HepG2 (cell line): Measurements from ENCODE around the gene PAX4. TPM values are rescaled to one million over a fixed set of nuclear protein-coding genes. Genes with fewer than 3 reads are reported as not detected.

Source experiments
- ARID5B ChIP-seq: IDR thresholded peaks from 2 replicates; pipeline ENCODE4 v1.4.0; 2020; ENCODE audit warnings: mild to moderate bottlenecking, missing genetic modification reagents
- ATF4 ChIP-seq, 2 experiments: fragments of 450-650 bp in 1 of 2; sonication (generic) in 1 of 2; formaldehyde crosslinking; IDR thresholded peaks; 2 replicates each; pipeline versions ENCODE4 v1.5.0 to v1.8.0; 2020 to 2022; ENCODE audit warnings: mild to moderate bottlenecking in 1 of 2, missing genetic modification reagents in 1 of 2
- ATM ChIP-seq: fragments of 450-650 bp; IDR thresholded peaks from 2 replicates; pipeline ENCODE4 v1.7.1; 2017; ENCODE audit warnings: mild to moderate bottlenecking, borderline replicate concordance
- BRF2 ChIP-seq: sonication (generic); formaldehyde crosslinking; IDR thresholded peaks from 2 replicates; pipeline ENCODE4 v1.8.1; 2022; ENCODE audit warnings: mild to moderate bottlenecking, missing genetic modification reagents
- ZFP41 ChIP-seq: sonication (generic); formaldehyde crosslinking; IDR thresholded peaks from 2 replicates; pipeline ENCODE4 v1.4.0; 2020; ENCODE audit warnings: mild to moderate bottlenecking, missing genetic modification reagents, borderline replicate concordance
- ZMYM3 ChIP-seq: sonication (generic); formaldehyde crosslinking; IDR thresholded peaks from 2 replicates; pipeline ENCODE4 v1.5.1; 2020; ENCODE audit warnings: mild to moderate bottlenecking, missing genetic modification reagents
- ZNF142 ChIP-seq: sonication (generic); formaldehyde crosslinking; IDR thresholded peaks from 2 replicates; pipeline ENCODE4 v1.4.0; 2020; ENCODE audit warnings: missing genetic modification reagents
- polyA plus RNA-seq, 8 experiments: library from polyadenylated mRNA; depleted of rRNA in 3 of 8; stranded (reverse) in 7 of 8; unstranded in 1 of 8; fragments of >200 nt; fragmentation: Illumina TruSeq in 4 of 8; extraction: Trizol in 4 of 8; gene quantifications; 2 replicates each; pipeline versions ENCODE4 v1.2.1 to v1.2.3, GENCODE V29; 2011 to 2016; ENCODE audit warnings: low read depth in 4 of 8, missing spikeins in 1 of 8, mixed read lengths in 1 of 8; ENCODE audit not compliant: insufficient read depth in 1 of 8
- total RNA-seq, 5 experiments: library from RNA; depleted of rRNA; stranded (reverse); fragments of >200 nt; fragmentation: Illumina TruSeq; extraction: Trizol; gene quantifications; 2 replicates each; pipeline ENCODE4 v1.2.3, GENCODE V29; 2016; ENCODE audit warnings: low read depth in 1 of 5

Gene PAX4
- total and polyA plus RNA-seq, 2 of the 13 experiments (the other 11 are each of a cell fraction or from before 2014, with no cell fraction given), result not detected

- no peak for TF ChIP-seq ZNF142 (CRISPR knock-in tag)
- TF ChIP-seq ZFP41, result no peak
- TF ChIP-seq ARID5B (CRISPR knock-in tag), result no peak
- 0 out of 2 replicates have a peak, but pooled peaks have one; percentile 11 for TF ChIP-seq BRF2 (CRISPR knock-in tag)
- TF ChIP-seq ATM, result no peak
- 0 out of 2 replicates have a peak, but pooled peaks have one; percentile 14 for TF ChIP-seq ZMYM3 (CRISPR knock-in tag)
- no peak for TF ChIP-seq ATF4 (CRISPR knock-in tag; IDR thresholded peaks at IDR 0.05)
Measured at GRCh38 chr7:127587663-127588018, 30.3 kb downstream of the PAX4 start (continued).
